ENCODE results near the gene AP1S1. TPM values are rescaled to one million over a fixed set of nuclear protein-coding genes. Genes with fewer than 3 reads are reported as not detected.

The AP1S1 gene
- total and polyA plus RNA-seq, 2 of the 13 experiments (the other 11 are each of a cell fraction or from before 2014, with no cell fraction given), result 57.5 to 68.1 TPM

- TF ChIP-seq CREBL2 (CRISPR knock-in tag; IDR thresholded peaks at IDR 0.05; ENCODE audit: borderline replicate concordance), result no peak
- no peak for TF ChIP-seq SRSF1 (optimal IDR thresholded peaks at IDR 0.05; ENCODE audit: low read depth, low read length)
- 0 out of 2 replicates have a peak, but pooled peaks have one; percentile 39 for TF ChIP-seq ZNF224 (CRISPR knock-in tag; IDR thresholded peaks at IDR 0.05)
- no peak for TF ChIP-seq RBAK (CRISPR knock-in tag; IDR thresholded peaks at IDR 0.05)
- TF ChIP-seq SKIL (CRISPR knock-in tag; IDR thresholded peaks at IDR 0.05; ENCODE audit: borderline replicate concordance), result peak; percentile 80
- TF ChIP-seq SIN3A (IDR thresholded peaks at IDR 0.05; ENCODE audit: borderline replicate concordance, low read depth, low read length), result no peak
- TF ChIP-seq STAG1 (CRISPR knock-in tag; IDR thresholded peaks at IDR 0.05), result no peak
- TF ChIP-seq CHD4 (IDR thresholded peaks at IDR 0.05; ENCODE audit: borderline replicate concordance, low read length), result no peak
- no peak for TF ChIP-seq JARID2 (CRISPR knock-in tag; IDR thresholded peaks at IDR 0.05; ENCODE audit: insufficient replicate concordance)
- TF ChIP-seq TEAD3 (CRISPR knock-in tag; optimal IDR thresholded peaks at IDR 0.05; ENCODE audit: borderline replicate concordance), result peak; percentile 81
- TF ChIP-seq HMGA1 (CRISPR knock-in tag; conservative IDR thresholded peaks at IDR 0.05), result no peak
- 0 out of 2 replicates have a peak, but pooled peaks have one; percentile 22 for TF ChIP-seq MLX (CRISPR knock-in tag; IDR thresholded peaks at IDR 0.05)
- peak; percentile 64 for TF ChIP-seq HNF4G (IDR thresholded peaks at IDR 0.05; ENCODE audit: borderline replicate concordance, low read depth, low read length)
- no peak for TF ChIP-seq HNF4G (CRISPR knock-in tag; IDR thresholded peaks at IDR 0.05; ENCODE audit: borderline replicate concordance, low read depth)
- no peak for TF ChIP-seq SNAI1 (CRISPR knock-in tag; IDR thresholded peaks at IDR 0.05; ENCODE audit: borderline replicate concordance)
- TF ChIP-seq SNAPC4 (CRISPR knock-in tag; IDR thresholded peaks at IDR 0.05), result no peak
- no peak; the same call in 1 of the 2 replicates for TF ChIP-seq FOXO1 (CRISPR knock-in tag; IDR thresholded peaks at IDR 0.05)
- no peak for TF ChIP-seq WIZ (CRISPR knock-in tag; IDR thresholded peaks at IDR 0.05)
- TF ChIP-seq RFXAP (CRISPR knock-in tag; IDR thresholded peaks at IDR 0.05; ENCODE audit: borderline replicate concordance), result peak; percentile 64; the same call in 1 of the 2 replicates
- TF ChIP-seq NRL (CRISPR knock-in tag; IDR thresholded peaks at IDR 0.05; ENCODE audit: borderline replicate concordance), result no peak
- no peak; the same call in 1 of the 2 replicates for TF ChIP-seq KDM2A (CRISPR knock-in tag; IDR thresholded peaks at IDR 0.05; ENCODE audit: borderline replicate concordance, low read depth)
These were observed 31.2 kb upstream of the AP1S1 start (continued) for GRCh38 chr7:101122933-101123702.

Data from HepG2 (cell line).